Astrocyte (in vitro differentiated cells and primary cell): ENCODE results near the gene TLE2.

Experiments used
- EZH2 ChIP-seq: IDR thresholded peaks from 2 replicates; pipeline ENCODE4 v1.6.1; 2012; ENCODE audit warnings: mild to moderate bottlenecking, low read length, inconsistent platforms; ENCODE audit not compliant: insufficient read depth
- TF ChIP-seq, protein P1 (sequence below): IDR thresholded peaks from 2 replicates; pipeline ENCODE4 v1.5.1; 2011; ENCODE audit warnings: low read depth, mild to moderate bottlenecking, inconsistent platforms, low read length, moderate library complexity; ENCODE audit not compliant: insufficient read depth

DNA sequence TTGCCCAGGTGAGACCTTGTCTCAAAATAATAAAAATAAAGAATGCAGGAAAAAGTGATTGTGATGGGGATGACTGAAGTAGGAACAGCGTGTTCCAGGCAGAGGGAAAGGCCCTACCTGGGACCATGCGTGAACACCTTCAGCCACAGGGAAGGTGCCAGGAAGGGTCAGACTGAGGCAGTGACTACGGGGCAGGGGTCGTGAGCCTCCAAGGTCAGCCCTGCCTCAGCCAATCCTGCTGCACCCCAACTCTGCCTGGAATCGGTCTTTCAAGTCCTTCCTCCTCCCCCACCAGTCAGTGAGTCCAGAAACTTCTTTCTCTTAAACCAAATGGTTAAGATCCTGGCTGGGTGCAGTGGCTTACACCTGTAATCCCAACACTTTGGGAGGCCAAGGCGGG lies 16.1 kb upstream of the TLE2 start:
- TF ChIP-seq, protein P1, sequence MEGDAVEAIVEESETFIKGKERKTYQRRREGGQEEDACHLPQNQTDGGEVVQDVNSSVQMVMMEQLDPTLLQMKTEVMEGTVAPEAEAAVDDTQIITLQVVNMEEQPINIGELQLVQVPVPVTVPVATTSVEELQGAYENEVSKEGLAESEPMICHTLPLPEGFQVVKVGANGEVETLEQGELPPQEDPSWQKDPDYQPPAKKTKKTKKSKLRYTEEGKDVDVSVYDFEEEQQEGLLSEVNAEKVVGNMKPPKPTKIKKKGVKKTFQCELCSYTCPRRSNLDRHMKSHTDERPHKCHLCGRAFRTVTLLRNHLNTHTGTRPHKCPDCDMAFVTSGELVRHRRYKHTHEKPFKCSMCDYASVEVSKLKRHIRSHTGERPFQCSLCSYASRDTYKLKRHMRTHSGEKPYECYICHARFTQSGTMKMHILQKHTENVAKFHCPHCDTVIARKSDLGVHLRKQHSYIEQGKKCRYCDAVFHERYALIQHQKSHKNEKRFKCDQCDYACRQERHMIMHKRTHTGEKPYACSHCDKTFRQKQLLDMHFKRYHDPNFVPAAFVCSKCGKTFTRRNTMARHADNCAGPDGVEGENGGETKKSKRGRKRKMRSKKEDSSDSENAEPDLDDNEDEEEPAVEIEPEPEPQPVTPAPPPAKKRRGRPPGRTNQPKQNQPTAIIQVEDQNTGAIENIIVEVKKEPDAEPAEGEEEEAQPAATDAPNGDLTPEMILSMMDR: no peak
- TF ChIP-seq EZH2: no peak
